Muscle layer of colon (tissue), 2 donors: ENCODE data around the gene PARVA.
"Not testable (repeated sequence)": the region's sequence is repeated elsewhere in the genome, so short reads cannot be mapped to it uniquely, and the experiment has no call there.

Experiments
- H3K27ac ChIP-seq: one replicate; pipeline ENCODE4 v1.7.0; 2013; ENCODE audit warnings: low read depth, mild to moderate bottlenecking, low read length, moderate library complexity
- H3K27me3 ChIP-seq, 2 donors: one replicate each; pipeline ENCODE4 v1.7.0; 2013; ENCODE audit warnings: low read length in 2 of 2, mild to moderate bottlenecking in 2 of 2; ENCODE audit not compliant: insufficient read depth in 2 of 2, control insufficient read depth in 1 of 2
- H3K36me3 ChIP-seq: one replicate; pipeline ENCODE4 v1.7.0; 2013; ENCODE audit warnings: mild to moderate bottlenecking, low read length; ENCODE audit not compliant: insufficient read depth
- H3K4me1 ChIP-seq: one replicate; pipeline ENCODE4 v1.7.0; 2013; ENCODE audit warnings: mild to moderate bottlenecking, low read length; ENCODE audit not compliant: insufficient read depth
- H3K4me3 ChIP-seq, 2 donors: one replicate each; pipeline ENCODE4 v1.7.0; 2013; ENCODE audit warnings: low read length in 2 of 2, low read depth in 1 of 2, mild to moderate bottlenecking in 1 of 2, moderate library complexity in 1 of 2
- H3K9ac ChIP-seq: one replicate; pipeline ENCODE4 v1.7.0; 2013; ENCODE audit warnings: low read length
- H3K9me3 ChIP-seq: one replicate; pipeline ENCODE4 v1.7.0; 2013; ENCODE audit warnings: mild to moderate bottlenecking, low read length
- donor health status: abdominal sarcoma.
- donor health status: Adenocarcinoma of cecum.

The PARVA gene

GRCh38 chr11:12512132-12512531 lies 134.8 kb downstream of the PARVA start:
- H3K36me3 ChIP-seq = peaks cover 37% of the 10 kb centered on the region

GRCh38 chr11:12512826-12513395 lies 135.5 kb downstream of the PARVA start:
- H3K4me3 ChIP-seq = no peak overlapping the region
- no peaks in the 10 kb centered on the region for H3K9me3 ChIP-seq
- no peak overlapping the region for H3K27ac ChIP-seq
- H3K9ac ChIP-seq = no peak overlapping the region
- H3K27me3 ChIP-seq = no peaks in the 10 kb centered on the region
- H3K4me1 ChIP-seq = peaks cover 8% of the 10 kb centered on the region
- H3K36me3 ChIP-seq = peaks cover 43% of the 10 kb centered on the region

More at GRCh38 chr11:12512132-12512531, 134.8 kb downstream of the PARVA start:
- H3K4me3 ChIP-seq = no peak overlapping the region
- H3K9ac ChIP-seq = no peak overlapping the region
- H3K9me3 ChIP-seq = no peaks in the 10 kb centered on the region
- no peaks in the 10 kb centered on the region for H3K27me3 ChIP-seq
- H3K27ac ChIP-seq = no peak overlapping the region
- H3K4me1 ChIP-seq = peaks cover 16% of the 10 kb centered on the region

- Histone ChIP-seq H3K27me3 (no peaks in the 10 kb centered on the region), H3K4me1 (peaks cover 16% of the 10 kb centered on the region), H3K9ac (no peak overlapping the region), H3K27ac (no peak overlapping the region), H3K4me3 (no peak overlapping the region), H3K9me3 (no peaks in the 10 kb centered on the region), H3K36me3 (peaks cover 61% of the 10 kb centered on the region)
Observed at GRCh38 chr11:12516387-12517105, 139.2 kb downstream of the PARVA start.

GRCh38 chr11:12517306-12517705 lies 139.9 kb downstream of the PARVA start:
- Histone ChIP-seq H3K27me3 (no peaks in the 10 kb centered on the region), H3K9me3 (no peaks in the 10 kb centered on the region), H3K9ac (no peak overlapping the region), H3K4me1 (peaks cover 16% of the 10 kb centered on the region), H3K27ac (no peak overlapping the region), H3K36me3 (peaks cover 55% of the 10 kb centered on the region), H3K4me3 (no peak overlapping the region)

- no peak overlapping the region for H3K27ac ChIP-seq
- no peaks in the 10 kb centered on the region for H3K27me3 ChIP-seq
- H3K9ac ChIP-seq = no peak overlapping the region
- no peaks in the 10 kb centered on the region for H3K9me3 ChIP-seq
- H3K4me3 ChIP-seq = no peak overlapping the region
- H3K36me3 ChIP-seq = peaks cover 53% of the 10 kb centered on the region
- H3K4me1 ChIP-seq = peaks cover 16% of the 10 kb centered on the region
Observed at GRCh38 chr11:12517741-12518140, 140.4 kb downstream of the PARVA start.

GRCh38 chr11:12518606-12519385 lies 141.4 kb downstream of the PARVA start:
- Histone ChIP-seq H3K4me3 (no peak overlapping the region), H3K27ac (no peak overlapping the region), H3K36me3 (peaks cover 42% of the 10 kb centered on the region), H3K9me3 (no peaks in the 10 kb centered on the region), H3K27me3 (no peaks in the 10 kb centered on the region), H3K9ac (no peak overlapping the region), H3K4me1 (peaks cover 21% of the 10 kb centered on the region)

GRCh38 chr11:12520054-12520453 lies 142.7 kb downstream of the PARVA start:
- no peak overlapping the region for H3K4me3 ChIP-seq
- peaks cover 26% of the 10 kb centered on the region for H3K4me1 ChIP-seq
- no peaks in the 10 kb centered on the region for H3K9me3 ChIP-seq
- H3K36me3 ChIP-seq = peaks cover 39% of the 10 kb centered on the region
- no peak overlapping the region for H3K27ac ChIP-seq
- no peaks in the 10 kb centered on the region for H3K27me3 ChIP-seq
- H3K9ac ChIP-seq = no peak overlapping the region

GRCh38 chr11:12520576-12520975 lies 143.2 kb downstream of the PARVA start:
- not testable (repeated sequence) for H3K27ac ChIP-seq, H3K9ac ChIP-seq, H3K4me3 ChIP-seq, H3K27me3 ChIP-seq, H3K9me3 ChIP-seq
- Histone ChIP-seq H3K4me1 (peaks cover 26% of the 10 kb centered on the region), H3K36me3 (peaks cover 34% of the 10 kb centered on the region)

GRCh38 chr11:12523180-12523924 lies 146.0 kb downstream of the PARVA start:
- H3K9me3 ChIP-seq = no peaks in the 10 kb centered on the region
- H3K4me3 ChIP-seq = no peak overlapping the region
- H3K27ac ChIP-seq = peak overlapping the region; percentile 6
- no peak overlapping the region for H3K9ac ChIP-seq
- H3K27me3 ChIP-seq = no peaks in the 10 kb centered on the region
- peaks cover 28% of the 10 kb centered on the region for H3K36me3 ChIP-seq
- peaks cover 26% of the 10 kb centered on the region for H3K4me1 ChIP-seq

- H3K27me3 ChIP-seq = no peaks in the 10 kb centered on the region
- peaks cover 22% of the 10 kb centered on the region for H3K36me3 ChIP-seq
- no peak overlapping the region for H3K4me3 ChIP-seq
- H3K4me1 ChIP-seq = peaks cover 23% of the 10 kb centered on the region
- H3K9ac ChIP-seq = no peak overlapping the region
- no peak overlapping the region for H3K27ac ChIP-seq
- H3K9me3 ChIP-seq = no peaks in the 10 kb centered on the region
Observed at GRCh38 chr11:12524865-12525264, 147.5 kb downstream of the PARVA start.

GRCh38 chr11:12525466-12526055 lies 148.2 kb downstream of the PARVA start:
- no peaks in the 10 kb centered on the region for H3K9me3 ChIP-seq
- H3K4me1 ChIP-seq = peaks cover 21% of the 10 kb centered on the region
- peaks cover 22% of the 10 kb centered on the region for H3K36me3 ChIP-seq
- no peak overlapping the region for H3K27ac ChIP-seq
- no peak overlapping the region for H3K4me3 ChIP-seq
- no peaks in the 10 kb centered on the region for H3K27me3 ChIP-seq
- H3K9ac ChIP-seq = no peak overlapping the region
